Neural cell (in vitro differentiated cells): ENCODE measurements around the gene FNDC3B. TPM values are rescaled to one million over a fixed set of nuclear protein-coding genes. Genes with fewer than 3 reads are reported as not detected.

Experiments
- H2AFZ ChIP-seq: fragments of 200-600, 300-800 bp; sonication (generic), shearing (Covaris generic); 2 replicates; pipeline ENCODE4 v1.6.0; 2014; ENCODE audit warnings: low read depth, mild to moderate bottlenecking, antibody characterized with exemption, low read length, moderate library complexity
- H3F3A ChIP-seq: fragments of 200-600 bp; shearing (Covaris generic); 2 replicates; pipeline ENCODE4 v1.6.1; 2016; ENCODE audit warnings: mild to moderate bottlenecking, moderate library complexity, mixed read lengths, antibody characterized with exemption, low read length; ENCODE audit not compliant: insufficient read depth, poor library complexity, severe bottlenecking
- H3K27ac ChIP-seq: fragments of 200-600, 300-800 bp; sonication (generic), shearing (Covaris generic); 2 replicates; pipeline ENCODE4 v1.5.1; 2014; ENCODE audit warnings: mild to moderate bottlenecking, low read length, moderate library complexity
- H3K27me3 ChIP-seq: fragments of 300-800, 200-600 bp; sonication (generic), shearing (Covaris generic); 2 replicates; pipeline ENCODE4 v1.6.0; 2014; ENCODE audit warnings: mild to moderate bottlenecking, low read depth, low read length, moderate library complexity; ENCODE audit not compliant: insufficient read depth
- H3K36me3 ChIP-seq: fragments of 300-800, 200-600 bp; sonication (generic), shearing (Covaris generic); 2 replicates; pipeline ENCODE4 v1.5.1; 2014; ENCODE audit warnings: mild to moderate bottlenecking, antibody characterized with exemption, low read length, moderate library complexity; ENCODE audit not compliant: insufficient read depth
- H3K4me2 ChIP-seq: fragments of 300-800, 200-600 bp; sonication (generic), shearing (Covaris generic); 2 replicates; pipeline ENCODE4 v1.6.0; 2014; ENCODE audit warnings: mild to moderate bottlenecking, low read length
- H3K4me3 ChIP-seq: fragments of 300-800, 200-600 bp; sonication (generic), shearing (Covaris generic); 2 replicates; pipeline ENCODE4 v1.5.1; 2014; ENCODE audit warnings: mild to moderate bottlenecking, low read length, moderate library complexity
- H3K79me2 ChIP-seq: fragments of 200-600 bp; shearing (Covaris generic); replicated peaks from 2 replicates; pipeline ENCODE4 v1.6.0; 2014; ENCODE audit warnings: mild to moderate bottlenecking, low read length, moderate library complexity; ENCODE audit not compliant: insufficient read depth
- H3K9ac ChIP-seq: fragments of 300-800, 200-600 bp; sonication (generic), shearing (Covaris generic); 2 replicates; pipeline ENCODE4 v1.6.1; 2016; ENCODE audit warnings: mild to moderate bottlenecking, low read length, mixed read lengths
- H3K9me2 ChIP-seq: fragments of 200-600 bp; shearing (Covaris generic); 2 replicates; pipeline ENCODE4 v1.6.1; 2016; ENCODE audit warnings: mild to moderate bottlenecking, low read length, mixed read lengths; ENCODE audit not compliant: insufficient read depth
- H3K9me3 ChIP-seq: fragments of 200-600, 300-800 bp; sonication (generic), shearing (Covaris generic); 2 replicates; pipeline ENCODE4 v1.6.1; 2016; ENCODE audit warnings: mild to moderate bottlenecking, mixed run types, low read length, moderate library complexity, mixed read lengths
- H4K20me1 ChIP-seq: fragments of 200-600 bp; shearing (Covaris generic); 2 replicates; pipeline ENCODE4 v1.6.1; 2016; ENCODE audit warnings: mild to moderate bottlenecking, mixed run types; ENCODE audit not compliant: insufficient read depth
- CTCF ChIP-seq: fragments of 450-650 bp; IDR thresholded peaks from 2 replicates; pipeline ENCODE4 v1.5.1; 2014; ENCODE audit warnings: antibody characterized with exemption, mild to moderate bottlenecking, moderate library complexity; ENCODE audit not compliant: poor library complexity, severe bottlenecking
- EP300 ChIP-seq: fragments of 450-650 bp; conservative IDR thresholded peaks from 2 replicates; pipeline ENCODE4 v1.6.1; 2014; ENCODE audit warnings: antibody characterized with exemption, mild to moderate bottlenecking, moderate library complexity; ENCODE audit not compliant: poor library complexity, severe bottlenecking
- EZH2 ChIP-seq: fragments of 200-600, 300-800 bp; shearing (Covaris generic), sonication (generic); IDR thresholded peaks from 2 replicates; pipeline ENCODE4 v1.6.1; 2014; ENCODE audit warnings: antibody characterized with exemption, low read length, borderline replicate concordance, mild to moderate bottlenecking; ENCODE audit not compliant: insufficient read depth, poor library complexity, severe bottlenecking
- MXI1 ChIP-seq: fragments of 450-650 bp; conservative IDR thresholded peaks from 2 replicates; pipeline ENCODE4 v1.6.1; 2014; ENCODE audit warnings: antibody characterized with exemption, mild to moderate bottlenecking; ENCODE audit not compliant: poor library complexity, severe bottlenecking
- POLR2AphosphoS5 ChIP-seq: IDR thresholded peaks from 2 replicates; pipeline ENCODE4 v1.6.1; 2012
- RAD21 ChIP-seq: fragments of 450-650 bp; conservative IDR thresholded peaks from 2 replicates; pipeline ENCODE4 v1.6.1; 2014; ENCODE audit warnings: antibody characterized with exemption, mild to moderate bottlenecking, moderate library complexity
- SMC3 ChIP-seq: fragments of 450-650 bp; conservative IDR thresholded peaks from 2 replicates; pipeline ENCODE4 v1.6.1; 2014; ENCODE audit warnings: antibody characterized with exemption, mild to moderate bottlenecking, moderate library complexity; ENCODE audit not compliant: poor library complexity
- TAF1 ChIP-seq: IDR thresholded peaks from 2 replicates; pipeline ENCODE4 v1.6.1; 2012; ENCODE audit warnings: low read depth
- polyA plus RNA-seq: library from polyadenylated mRNA; depleted of rRNA; stranded (reverse); fragments of >200 nt; gene quantifications from 2 replicates; pipeline ENCODE4 v1.2.3, GENCODE V29; 2014
- TF ChIP-seq, protein P1 (sequence below): IDR thresholded peaks from 2 replicates; pipeline ENCODE4 v1.6.1; 2012; ENCODE audit warnings: borderline replicate concordance

FNDC3B gene
- polyA plus RNA-seq, 1 donor from 2014 or later = 4.9 TPM

- no peak overlapping the region for H3K27ac ChIP-seq
- no peaks in the 10 kb centered on the region for H4K20me1 ChIP-seq
- H3K9me3 ChIP-seq = no peaks in the 10 kb centered on the region
- no peak overlapping the region for H3K4me2 ChIP-seq
- no peak overlapping the region for H3K4me3 ChIP-seq
- H3F3A ChIP-seq = no peaks in the 10 kb centered on the region
- no peak for TF ChIP-seq RAD21
- TF ChIP-seq EZH2 = no peak
- TF ChIP-seq EP300 = no peak
- TF ChIP-seq TAF1 = no peak
- TF ChIP-seq SMC3 = no peak
- TF ChIP-seq, protein P1, sequence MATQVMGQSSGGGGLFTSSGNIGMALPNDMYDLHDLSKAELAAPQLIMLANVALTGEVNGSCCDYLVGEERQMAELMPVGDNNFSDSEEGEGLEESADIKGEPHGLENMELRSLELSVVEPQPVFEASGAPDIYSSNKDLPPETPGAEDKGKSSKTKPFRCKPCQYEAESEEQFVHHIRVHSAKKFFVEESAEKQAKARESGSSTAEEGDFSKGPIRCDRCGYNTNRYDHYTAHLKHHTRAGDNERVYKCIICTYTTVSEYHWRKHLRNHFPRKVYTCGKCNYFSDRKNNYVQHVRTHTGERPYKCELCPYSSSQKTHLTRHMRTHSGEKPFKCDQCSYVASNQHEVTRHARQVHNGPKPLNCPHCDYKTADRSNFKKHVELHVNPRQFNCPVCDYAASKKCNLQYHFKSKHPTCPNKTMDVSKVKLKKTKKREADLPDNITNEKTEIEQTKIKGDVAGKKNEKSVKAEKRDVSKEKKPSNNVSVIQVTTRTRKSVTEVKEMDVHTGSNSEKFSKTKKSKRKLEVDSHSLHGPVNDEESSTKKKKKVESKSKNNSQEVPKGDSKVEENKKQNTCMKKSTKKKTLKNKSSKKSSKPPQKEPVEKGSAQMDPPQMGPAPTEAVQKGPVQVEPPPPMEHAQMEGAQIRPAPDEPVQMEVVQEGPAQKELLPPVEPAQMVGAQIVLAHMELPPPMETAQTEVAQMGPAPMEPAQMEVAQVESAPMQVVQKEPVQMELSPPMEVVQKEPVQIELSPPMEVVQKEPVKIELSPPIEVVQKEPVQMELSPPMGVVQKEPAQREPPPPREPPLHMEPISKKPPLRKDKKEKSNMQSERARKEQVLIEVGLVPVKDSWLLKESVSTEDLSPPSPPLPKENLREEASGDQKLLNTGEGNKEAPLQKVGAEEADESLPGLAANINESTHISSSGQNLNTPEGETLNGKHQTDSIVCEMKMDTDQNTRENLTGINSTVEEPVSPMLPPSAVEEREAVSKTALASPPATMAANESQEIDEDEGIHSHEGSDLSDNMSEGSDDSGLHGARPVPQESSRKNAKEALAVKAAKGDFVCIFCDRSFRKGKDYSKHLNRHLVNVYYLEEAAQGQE = no peak
- no peak for TF ChIP-seq POLR2AphosphoS5
- TF ChIP-seq CTCF = no peak
- no peaks in the 10 kb centered on the region for H3K79me2 ChIP-seq
- H3K9ac ChIP-seq = no peak overlapping the region
- H3K9me2 ChIP-seq = no peaks in the 10 kb centered on the region
- no peak overlapping the region for H2AFZ ChIP-seq
- no peaks in the 10 kb centered on the region for H3K27me3 ChIP-seq
- no peaks in the 10 kb centered on the region for H3K36me3 ChIP-seq
These were observed 76.4 kb downstream of the FNDC3B start for GRCh38 chr3:172115787-172116186.

DNA sequence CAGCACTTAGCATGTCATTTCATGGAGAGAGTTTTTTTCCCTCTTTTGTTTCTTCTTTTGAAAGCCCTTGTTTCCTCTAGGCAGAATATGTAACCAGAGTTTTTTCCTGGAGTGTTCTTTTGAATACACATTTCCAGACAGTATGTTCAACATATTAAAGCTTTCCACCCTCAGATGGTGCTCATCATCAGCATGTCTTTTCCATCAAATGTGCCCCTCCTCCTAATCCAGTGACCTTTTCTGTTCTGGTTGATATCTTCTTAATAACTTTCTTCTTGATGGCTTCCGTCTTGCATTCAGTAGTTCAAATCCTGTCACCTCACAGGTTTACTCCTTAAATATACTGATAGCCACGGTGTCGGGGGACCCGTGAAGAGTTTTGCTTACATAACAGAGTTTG, 78.6 kb downstream of the FNDC3B start:
- Histone ChIP-seq H3K9ac (no peak overlapping the region), H3K36me3 (no peaks in the 10 kb centered on the region), H4K20me1 (no peaks in the 10 kb centered on the region), H3K27ac (no peak overlapping the region), H3F3A (no peaks in the 10 kb centered on the region), H3K79me2 (no peaks in the 10 kb centered on the region), H3K9me3 (no peaks in the 10 kb centered on the region), H3K9me2 (no peaks in the 10 kb centered on the region), H3K4me2 (no peak overlapping the region), H2AFZ (no peak overlapping the region), H3K27me3 (no peaks in the 10 kb centered on the region), H3K4me3 (no peak overlapping the region)
- TF ChIP-seq MXI1 (no peak), TAF1 (no peak), POLR2AphosphoS5 (no peak), SMC3 (no peak), EP300 (no peak), EZH2 (no peak), CTCF (no peak), RAD21 (no peak)
- TF ChIP-seq, protein P1 = no peak
